SK-N-SH treated with all-trans-retinoic acid at 6 μM for 48 hours (cell line): ENCODE measurements around the gene RTP5.

ENCODE experiments used
- ATAC-seq: fragments of 200-7000 bp; cut with Tn5 transposase; 3 replicates; pipeline ENCODE4 v1.9.1; 2020; ENCODE audit warnings: mild to moderate bottlenecking, moderate library complexity
- ARNTL ChIP-seq: fragments of 450-650 bp; formaldehyde crosslinking; IDR thresholded peaks from 2 replicates; pipeline ENCODE4 v1.5.0; 2020; ENCODE audit warnings: low read depth, mild to moderate bottlenecking, moderate library complexity, borderline replicate concordance
- BACH2 ChIP-seq: fragments of 250-450 bp; sonication (Bioruptor Pico); IDR thresholded peaks from 2 replicates; pipeline ENCODE4 v1.9.0; 2021; ENCODE audit warnings: mild to moderate bottlenecking, borderline replicate concordance
- CSDC2 ChIP-seq: fragments of 250-450 bp; sonication (Bioruptor Pico); IDR thresholded peaks from 2 replicates; pipeline ENCODE4 v1.5.0; 2020; ENCODE audit warnings: mild to moderate bottlenecking, moderate library complexity
- ESRRG ChIP-seq: fragments of 250-450 bp; sonication (Bioruptor Pico); IDR thresholded peaks from 2 replicates; pipeline ENCODE4 v1.6.1; 2021; ENCODE audit warnings: mild to moderate bottlenecking
- GLIS3 ChIP-seq: fragments of 250-450 bp; sonication (Bioruptor Pico); IDR thresholded peaks from 2 replicates; pipeline ENCODE4 v1.5.0; 2020; ENCODE audit warnings: mild to moderate bottlenecking, moderate library complexity
- ISL1 ChIP-seq: fragments of 250-450 bp; sonication (Bioruptor Pico); IDR thresholded peaks from 2 replicates; pipeline ENCODE4 v2.1.2; 2022; ENCODE audit warnings: mild to moderate bottlenecking, moderate library complexity
- OSR1 ChIP-seq: fragments of 250-450 bp; sonication (Bioruptor Pico); IDR thresholded peaks from 2 replicates; pipeline ENCODE4 v1.8.0; 2022; ENCODE audit warnings: moderate library complexity, mild to moderate bottlenecking, inconsistent platforms
- RARB ChIP-seq: fragments of 250-450 bp; sonication (Bioruptor Pico); IDR thresholded peaks from 2 replicates; pipeline ENCODE4 v1.8.0; 2021; ENCODE audit warnings: mild to moderate bottlenecking, moderate library complexity
- TCF4 ChIP-seq: fragments of 250-450 bp; sonication (Bioruptor Pico); IDR thresholded peaks from 2 replicates; pipeline ENCODE4 v1.8.0; 2021; ENCODE audit warnings: mild to moderate bottlenecking, moderate library complexity, borderline replicate concordance
- TOX ChIP-seq: fragments of 250-450 bp; sonication (Bioruptor Pico); IDR thresholded peaks from 2 replicates; pipeline ENCODE4 v1.8.0; 2021; ENCODE audit warnings: mild to moderate bottlenecking, moderate library complexity, borderline replicate concordance
- ZC3H10 ChIP-seq: fragments of 250-450 bp; sonication (Bioruptor Pico); IDR thresholded peaks from 2 replicates; pipeline ENCODE4 v1.5.1; 2021; ENCODE audit warnings: mild to moderate bottlenecking, moderate library complexity
- ZFP3 ChIP-seq: fragments of 250-450 bp; sonication (Bioruptor Pico); IDR thresholded peaks from 2 replicates; pipeline ENCODE4 v1.5.0; 2020; ENCODE audit warnings: mild to moderate bottlenecking, moderate library complexity
- ZNF565 ChIP-seq: fragments of 450-650 bp; formaldehyde crosslinking; conservative IDR thresholded peaks from 2 replicates; pipeline ENCODE4 v1.5.0; 2020; ENCODE audit warnings: low read depth, mild to moderate bottlenecking, moderate library complexity
- ZNF70 ChIP-seq: fragments of 450-650 bp; formaldehyde crosslinking; IDR thresholded peaks from 2 replicates; pipeline ENCODE4 v1.5.0; 2020; ENCODE audit warnings: mild to moderate bottlenecking, moderate library complexity
- ZNF8 ChIP-seq: fragments of 450-650 bp; formaldehyde crosslinking; IDR thresholded peaks from 2 replicates; pipeline ENCODE4 v1.5.0; 2020; ENCODE audit warnings: mild to moderate bottlenecking, moderate library complexity
- TF ChIP-seq, protein P1 (sequence below): fragments of 250-450 bp; sonication (Bioruptor Pico); IDR thresholded peaks from 2 replicates; pipeline ENCODE4 v1.5.1; 2021; ENCODE audit warnings: mild to moderate bottlenecking, moderate library complexity
- TF ChIP-seq, protein P2 (sequence below): fragments of 250-450 bp; sonication (Bioruptor Pico); IDR thresholded peaks from 2 replicates; pipeline ENCODE4 v1.5.0; 2020; ENCODE audit warnings: mild to moderate bottlenecking, moderate library complexity
- TF ChIP-seq, protein P3 (sequence below): fragments of 250-450 bp; sonication (Bioruptor Pico); IDR thresholded peaks from 2 replicates; pipeline ENCODE4 v1.5.1; 2020; ENCODE audit warnings: low read depth, mild to moderate bottlenecking, moderate library complexity
- TF ChIP-seq, protein P4 (sequence below): fragments of 250-450 bp; sonication (Bioruptor Pico); IDR thresholded peaks from 2 replicates; pipeline ENCODE4 v1.8.0; 2021; ENCODE audit warnings: low read depth, mild to moderate bottlenecking, moderate library complexity, borderline replicate concordance

The RTP5 gene

DNA sequence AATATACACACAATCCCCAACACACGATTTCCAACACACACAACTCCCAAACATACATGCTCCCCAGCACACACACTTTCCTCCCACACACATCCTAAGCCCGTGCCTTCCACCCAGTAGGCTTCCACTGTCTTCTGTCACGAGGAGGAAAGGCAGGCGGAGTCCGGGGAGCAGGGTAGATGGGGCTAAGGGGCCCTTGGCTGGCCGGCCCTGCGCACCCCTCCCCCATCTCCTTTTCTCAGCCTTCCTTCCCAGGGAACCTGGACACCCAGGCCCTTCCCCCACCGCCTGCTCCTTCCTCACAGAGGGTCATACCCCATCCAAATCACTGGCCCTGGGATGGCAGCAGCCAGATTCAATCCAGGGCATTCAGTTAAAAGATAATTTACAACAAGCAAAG, 7.4 kb upstream of the RTP5 start:
- no peak for ATAC-seq
- TF ChIP-seq CSDC2 (CRISPR knock-in tag) (no peak), ARNTL (CRISPR knock-in tag) (no peak), ISL1 (CRISPR knock-in tag) (no peak), ZNF8 (CRISPR knock-in tag) (no peak), TOX (CRISPR knock-in tag) (no peak), ZC3H10 (no peak), TCF4 (CRISPR knock-in tag) (no peak), ZFP3 (CRISPR knock-in tag) (no peak), OSR1 (CRISPR knock-in tag) (no peak)
- TF ChIP-seq, protein P1, sequence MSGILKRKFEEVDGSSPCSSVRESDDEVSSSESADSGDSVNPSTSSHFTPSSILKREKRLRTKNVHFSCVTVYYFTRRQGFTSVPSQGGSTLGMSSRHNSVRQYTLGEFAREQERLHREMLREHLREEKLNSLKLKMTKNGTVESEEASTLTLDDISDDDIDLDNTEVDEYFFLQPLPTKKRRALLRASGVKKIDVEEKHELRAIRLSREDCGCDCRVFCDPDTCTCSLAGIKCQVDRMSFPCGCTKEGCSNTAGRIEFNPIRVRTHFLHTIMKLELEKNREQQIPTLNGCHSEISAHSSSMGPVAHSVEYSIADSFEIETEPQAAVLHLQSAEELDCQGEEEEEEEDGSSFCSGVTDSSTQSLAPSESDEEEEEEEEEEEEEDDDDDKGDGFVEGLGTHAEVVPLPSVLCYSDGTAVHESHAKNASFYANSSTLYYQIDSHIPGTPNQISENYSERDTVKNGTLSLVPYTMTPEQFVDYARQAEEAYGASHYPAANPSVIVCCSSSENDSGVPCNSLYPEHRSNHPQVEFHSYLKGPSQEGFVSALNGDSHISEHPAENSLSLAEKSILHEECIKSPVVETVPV (CRISPR knock-in tag): no peak

DNA sequence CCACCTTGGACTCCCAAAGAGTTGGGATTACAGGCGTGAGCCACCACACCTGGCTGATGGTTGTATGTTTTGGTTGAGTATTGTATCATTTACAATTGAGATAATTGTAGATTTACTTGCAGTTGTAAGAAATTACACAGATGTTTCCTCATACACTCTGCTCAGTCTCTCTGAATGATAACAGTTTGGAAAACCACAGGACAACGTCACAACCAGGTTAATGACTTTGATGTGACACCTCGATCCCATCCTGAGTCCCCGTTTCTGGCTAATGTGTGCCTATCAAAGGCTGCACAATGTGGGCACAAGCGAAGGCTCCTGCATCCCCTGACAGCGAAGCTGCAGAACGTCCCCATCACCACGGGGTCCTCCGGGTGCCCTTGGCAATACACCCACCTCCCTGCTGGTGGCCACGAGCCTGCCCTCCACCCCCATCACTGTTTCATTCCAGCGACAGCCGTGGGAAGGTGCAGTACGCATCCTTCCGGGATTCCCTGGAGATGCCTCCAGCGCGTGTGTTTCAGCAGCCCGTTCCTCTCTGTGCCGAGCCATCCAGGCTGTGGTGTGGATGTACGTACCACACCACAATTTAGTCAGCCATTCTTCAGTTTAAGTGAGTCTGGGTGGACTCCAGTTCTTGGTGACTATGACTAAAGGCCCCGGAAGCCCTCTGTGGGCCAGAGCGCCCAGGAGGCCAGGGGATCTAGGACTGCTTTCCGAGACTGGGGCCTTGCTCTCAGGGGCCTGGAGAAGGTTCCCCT, 6.6 kb upstream of the RTP5 start:
- no peak for ATAC-seq
- TF ChIP-seq, protein P2, sequence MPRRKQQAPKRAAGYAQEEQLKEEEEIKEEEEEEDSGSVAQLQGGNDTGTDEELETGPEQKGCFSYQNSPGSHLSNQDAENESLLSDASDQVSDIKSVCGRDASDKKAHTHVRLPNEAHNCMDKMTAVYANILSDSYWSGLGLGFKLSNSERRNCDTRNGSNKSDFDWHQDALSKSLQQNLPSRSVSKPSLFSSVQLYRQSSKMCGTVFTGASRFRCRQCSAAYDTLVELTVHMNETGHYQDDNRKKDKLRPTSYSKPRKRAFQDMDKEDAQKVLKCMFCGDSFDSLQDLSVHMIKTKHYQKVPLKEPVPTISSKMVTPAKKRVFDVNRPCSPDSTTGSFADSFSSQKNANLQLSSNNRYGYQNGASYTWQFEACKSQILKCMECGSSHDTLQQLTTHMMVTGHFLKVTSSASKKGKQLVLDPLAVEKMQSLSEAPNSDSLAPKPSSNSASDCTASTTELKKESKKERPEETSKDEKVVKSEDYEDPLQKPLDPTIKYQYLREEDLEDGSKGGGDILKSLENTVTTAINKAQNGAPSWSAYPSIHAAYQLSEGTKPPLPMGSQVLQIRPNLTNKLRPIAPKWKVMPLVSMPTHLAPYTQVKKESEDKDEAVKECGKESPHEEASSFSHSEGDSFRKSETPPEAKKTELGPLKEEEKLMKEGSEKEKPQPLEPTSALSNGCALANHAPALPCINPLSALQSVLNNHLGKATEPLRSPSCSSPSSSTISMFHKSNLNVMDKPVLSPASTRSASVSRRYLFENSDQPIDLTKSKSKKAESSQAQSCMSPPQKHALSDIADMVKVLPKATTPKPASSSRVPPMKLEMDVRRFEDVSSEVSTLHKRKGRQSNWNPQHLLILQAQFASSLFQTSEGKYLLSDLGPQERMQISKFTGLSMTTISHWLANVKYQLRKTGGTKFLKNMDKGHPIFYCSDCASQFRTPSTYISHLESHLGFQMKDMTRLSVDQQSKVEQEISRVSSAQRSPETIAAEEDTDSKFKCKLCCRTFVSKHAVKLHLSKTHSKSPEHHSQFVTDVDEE: no peak
- TF ChIP-seq ZFP3 (CRISPR knock-in tag) (no peak), BACH2 (CRISPR knock-in tag) (no peak), ISL1 (CRISPR knock-in tag) (no peak), RARB (no peak), ZC3H10 (no peak), ZNF565 (CRISPR knock-in tag) (no peak), ZNF70 (CRISPR knock-in tag) (no peak), TCF4 (CRISPR knock-in tag) (no peak), OSR1 (CRISPR knock-in tag) (no peak)
- TF ChIP-seq, protein P3, sequence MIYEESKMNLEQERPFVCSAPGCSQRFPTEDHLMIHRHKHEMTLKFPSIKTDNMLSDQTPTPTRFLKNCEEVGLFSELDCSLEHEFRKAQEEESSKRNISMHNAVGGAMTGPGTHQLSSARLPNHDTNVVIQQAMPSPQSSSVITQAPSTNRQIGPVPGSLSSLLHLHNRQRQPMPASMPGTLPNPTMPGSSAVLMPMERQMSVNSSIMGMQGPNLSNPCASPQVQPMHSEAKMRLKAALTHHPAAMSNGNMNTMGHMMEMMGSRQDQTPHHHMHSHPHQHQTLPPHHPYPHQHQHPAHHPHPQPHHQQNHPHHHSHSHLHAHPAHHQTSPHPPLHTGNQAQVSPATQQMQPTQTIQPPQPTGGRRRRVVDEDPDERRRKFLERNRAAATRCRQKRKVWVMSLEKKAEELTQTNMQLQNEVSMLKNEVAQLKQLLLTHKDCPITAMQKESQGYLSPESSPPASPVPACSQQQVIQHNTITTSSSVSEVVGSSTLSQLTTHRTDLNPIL: no peak

DNA sequence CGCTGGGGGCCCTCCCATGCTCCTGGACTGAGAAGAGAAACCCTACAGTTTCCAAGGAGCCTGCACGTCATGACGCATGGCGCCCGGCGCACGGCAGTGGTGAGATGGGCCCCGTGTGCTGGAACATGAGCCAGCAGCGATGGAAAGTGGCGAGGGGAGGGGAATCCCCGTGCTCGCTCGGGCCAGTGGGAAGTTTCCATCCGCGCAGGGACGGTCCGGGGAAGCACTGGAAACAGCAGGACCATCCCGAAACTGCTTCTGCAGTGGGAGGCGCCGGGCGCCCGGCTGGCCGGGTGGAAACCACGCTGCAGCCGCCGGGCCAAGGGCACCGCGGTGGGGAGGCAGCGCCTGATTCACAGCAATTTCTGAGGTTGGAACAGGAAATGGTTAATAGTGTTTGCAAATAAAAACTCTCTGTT, 6.0 kb upstream of the RTP5 start:
- no peak for TF ChIP-seq ZNF8 (CRISPR knock-in tag)
- TF ChIP-seq, protein P1 (CRISPR knock-in tag): no peak
- TF ChIP-seq, protein P4, sequence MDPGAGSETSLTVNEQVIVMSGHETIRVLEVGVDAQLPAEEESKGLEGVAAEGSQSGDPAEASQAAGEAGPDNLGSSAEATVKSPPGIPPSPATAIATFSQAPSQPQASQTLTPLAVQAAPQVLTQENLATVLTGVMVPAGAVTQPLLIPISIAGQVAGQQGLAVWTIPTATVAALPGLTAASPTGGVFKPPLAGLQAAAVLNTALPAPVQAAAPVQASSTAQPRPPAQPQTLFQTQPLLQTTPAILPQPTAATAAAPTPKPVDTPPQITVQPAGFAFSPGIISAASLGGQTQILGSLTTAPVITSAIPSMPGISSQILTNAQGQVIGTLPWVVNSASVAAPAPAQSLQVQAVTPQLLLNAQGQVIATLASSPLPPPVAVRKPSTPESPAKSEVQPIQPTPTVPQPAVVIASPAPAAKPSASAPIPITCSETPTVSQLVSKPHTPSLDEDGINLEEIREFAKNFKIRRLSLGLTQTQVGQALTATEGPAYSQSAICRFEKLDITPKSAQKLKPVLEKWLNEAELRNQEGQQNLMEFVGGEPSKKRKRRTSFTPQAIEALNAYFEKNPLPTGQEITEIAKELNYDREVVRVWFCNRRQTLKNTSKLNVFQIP: no peak
- no peak for TF ChIP-seq ARNTL (CRISPR knock-in tag)
- TF ChIP-seq ESRRG (CRISPR knock-in tag): no peak
- TF ChIP-seq GLIS3 (CRISPR knock-in tag): no peak
- TF ChIP-seq, all 23 proteins: peak for 0
- no peak for ATAC-seq
